ENCODE measurements around the gene MMP21. TPM values are rescaled to one million over a fixed set of nuclear protein-coding genes. Genes with fewer than 3 reads are reported as not detected.

The MMP21 gene
- total and polyA plus RNA-seq, 3 donors from 2014 or later: 0.31 to 0.43 TPM; not detected in 1

- WGBS, 2 donors: 79 to 91% methylated on average over 2 of the region's 2 CpGs
- intact Hi-C loops (cut with DNase I; ENCODE audit: low total_unique reads): no loop called here
- no peak overlapping the region for H3K27ac ChIP-seq
- H3K9me3 ChIP-seq: no peaks in the 10 kb centered on the region
- no peak overlapping the region for H3K4me3 ChIP-seq
- no peak for TF ChIP-seq POLR2A (IDR thresholded peaks at IDR 0.05)
- no peak for TF ChIP-seq CTCF (IDR thresholded peaks at IDR 0.05)
- H3K36me3 ChIP-seq (ENCODE audit: low read depth, missing control alignments): no peaks in the 10 kb centered on the region
- H3K4me1 ChIP-seq: no peaks in the 10 kb centered on the region
- DNase-seq: peak; percentile 30
- no peaks in the 10 kb centered on the region for H3K27me3 ChIP-seq
These were observed 19.5 kb upstream of the MMP21 start for GRCh38 chr10:125795128-125795527.

GRCh38 chr10:125792342-125793300 is 17.0 kb upstream of the MMP21 start:
- intact Hi-C loops (cut with DNase I; ENCODE audit: low total_unique reads): no loop called here
- Histone ChIP-seq H3K36me3 (ENCODE audit: low read depth, missing control alignments) (no peaks in the 10 kb centered on the region), H3K27me3 (no peaks in the 10 kb centered on the region), H3K27ac (no peak overlapping the region), H3K4me3 (no peak overlapping the region), H3K4me1 (no peaks in the 10 kb centered on the region), H3K9me3 (no peaks in the 10 kb centered on the region)
- TF ChIP-seq POLR2A (IDR thresholded peaks at IDR 0.05) (no peak), CTCF (IDR thresholded peaks at IDR 0.05) (no peak)
- DNase-seq: no peak
- WGBS, 2 donors: 85 to 91% methylated on average over 11 to 14 of the region's 14 CpGs

DNA sequence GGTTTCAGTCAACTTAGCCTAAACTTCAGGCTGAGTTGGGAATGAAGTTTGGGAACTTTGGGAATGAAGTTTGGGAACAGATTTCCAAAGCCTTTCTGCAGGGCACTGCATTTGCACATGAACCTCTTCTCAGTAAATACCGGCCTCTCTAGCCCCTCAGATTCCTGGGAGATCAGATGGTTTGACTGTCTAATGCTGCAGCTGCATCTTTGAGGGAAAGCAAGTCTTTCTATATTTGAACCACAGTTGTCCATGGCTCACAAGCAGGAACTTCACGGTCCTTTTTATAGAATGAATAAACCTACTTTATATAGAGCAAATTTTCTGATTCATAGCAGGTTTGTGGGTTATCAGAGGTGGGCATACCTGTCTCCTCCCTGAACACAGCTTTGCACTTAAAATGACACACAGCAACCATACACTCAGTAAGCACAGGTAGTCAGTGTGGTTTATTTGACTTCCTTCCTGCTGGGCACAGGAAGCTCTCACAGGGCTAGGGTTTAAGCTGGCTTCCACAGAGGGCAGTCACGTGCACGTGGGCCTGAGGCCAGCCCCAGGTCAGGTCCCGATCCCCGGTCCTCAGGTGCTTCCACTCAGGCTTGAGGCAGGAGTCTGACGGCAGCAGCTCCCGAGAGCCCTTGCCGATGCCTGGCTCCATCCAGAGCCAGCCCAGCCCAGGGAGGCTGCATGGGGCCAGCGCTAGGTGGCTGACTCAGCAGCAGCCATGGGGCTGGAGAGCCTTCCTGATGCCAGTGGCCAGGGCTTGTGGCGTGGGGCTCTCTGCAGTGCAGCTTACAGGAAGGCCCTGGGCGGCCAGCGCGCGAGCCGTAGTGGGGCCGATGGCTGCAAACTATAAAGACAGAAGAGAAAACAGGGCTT is 12.8 kb upstream of the MMP21 start:
- Histone ChIP-seq H3K9me3 (no peaks in the 10 kb centered on the region), H3K4me1 (no peaks in the 10 kb centered on the region), H3K27me3 (no peaks in the 10 kb centered on the region), H3K4me3 (no peak overlapping the region), H3K27ac (no peak overlapping the region), H3K36me3 (ENCODE audit: low read depth, missing control alignments) (no peaks in the 10 kb centered on the region)
- DNase-seq: no peak
- 88 to 96% methylated on average over 8 to 17 of the region's 17 CpGs for WGBS, 2 donors
- TF ChIP-seq POLR2A (IDR thresholded peaks at IDR 0.05): no peak
- TF ChIP-seq CTCF (IDR thresholded peaks at IDR 0.05): no peak
- intact Hi-C loops (cut with DNase I; ENCODE audit: low total_unique reads): no loop called here

- intact Hi-C loops (cut with DNase I; ENCODE audit: low total_unique reads): no loop called here
- 73 to 87% methylated on average over 9 of the region's 9 CpGs for WGBS, 2 donors
- Histone ChIP-seq H3K27me3 (no peaks in the 10 kb centered on the region), H3K36me3 (ENCODE audit: low read depth, missing control alignments) (no peaks in the 10 kb centered on the region), H3K4me3 (no peak overlapping the region), H3K27ac (no peak overlapping the region), H3K4me1 (no peaks in the 10 kb centered on the region), H3K9me3 (no peaks in the 10 kb centered on the region)
- no peak for DNase-seq
- TF ChIP-seq POLR2A (IDR thresholded peaks at IDR 0.05) (no peak), CTCF (IDR thresholded peaks at IDR 0.05) (no peak)
These were observed 10.2 kb upstream of the MMP21 start for GRCh38 chr10:125785791-125786190.
